HepG2 (cell line): Measurements from ENCODE around the gene CAPZB. TPM values are rescaled to one million over a fixed set of nuclear protein-coding genes. Genes with fewer than 3 reads are reported as not detected.

Experiments used
- ATAC-seq: fragments of 200-7000 bp; cut with Tn5 transposase; 3 replicates; pipeline ENCODE4 v1.9.1; 2020; ENCODE audit warnings: mild to moderate bottlenecking, moderate library complexity
- BruUV-seq: library from RNA; stranded (reverse); fragments of 400-500 nt; replicated peaks from 2 replicates; lab custom pipeline; 2021; lab: Mats Ljungman, UMichigan
- CTCF ChIA-PET: fragments of 300-600 bp; formaldehyde crosslinking; extraction: SDS; loops from one replicate; lab custom pipeline; 2021; ENCODE audit warnings: low total read pairs, inconsistent platforms, low intra/inter-chr PET ratio; lab: Yijun Ruan, JAX
- POLR2A ChIA-PET: fragments of 350-600 bp; sonication (Branson Sonifier 250); formaldehyde crosslinking; loops from one replicate; lab custom pipeline; 2020; ENCODE audit warnings: antibody characterized with exemption, inconsistent platforms; lab: Yijun Ruan, JAX
- DNase-seq: peaks from one replicate; pipeline ENCODE4 v3.0.0-alpha.2; 2015; ENCODE audit warnings: low spot score
- FAIRE-seq: peaks from 3 replicates; lab custom pipeline; 2011; peaks lifted over from hg19 to GRCh38; lab: Jason Lieb, UNC
- H2AFZ ChIP-seq: one replicate; pipeline ENCODE4 v1.6.1; 2011; ENCODE audit warnings: low read length, inconsistent platforms
- H3K27ac ChIP-seq: fragments of 300-600 bp; 3 replicates; pipeline ENCODE4 v1.8.0; 2011; ENCODE audit warnings: mixed run types, mild to moderate bottlenecking, mixed read lengths, low read length, inconsistent platforms; ENCODE audit not compliant: insufficient read depth; ENCODE audit errors: extremely low read length
- H3K27me3 ChIP-seq, 2 experiments: fragments of 200-600 bp in 1 of 2; 2 replicates in 1 of 2; 3 replicates in 1 of 2; pipeline versions ENCODE4 v1.6.0 to v1.8.0; 2011; ENCODE audit warnings: low read length in 2 of 2, mild to moderate bottlenecking in 2 of 2, moderate library complexity in 2 of 2, inconsistent platforms in 1 of 2; ENCODE audit not compliant: insufficient read depth in 2 of 2, control insufficient read depth in 1 of 2
- H3K36me3 ChIP-seq, 2 experiments: fragments of 200-600 bp in 1 of 2; replicated peaks in 1 of 2; 2 replicates in 1 of 2; 3 replicates in 1 of 2; pipeline versions ENCODE4 v1.5.1 to v1.8.0; 2011; ENCODE audit warnings: low read length in 2 of 2, inconsistent platforms in 1 of 2; ENCODE audit not compliant: insufficient read depth in 2 of 2, control insufficient read depth in 1 of 2
- H3K4me1 ChIP-seq: 2 replicates; pipeline ENCODE4 v1.5.1; 2012; ENCODE audit warnings: low read length, inconsistent platforms; ENCODE audit not compliant: insufficient read depth
- H3K4me2 ChIP-seq: 2 replicates; pipeline ENCODE4 v1.6.0; 2011; ENCODE audit warnings: low read depth, low read length, inconsistent platforms
- H3K4me3 ChIP-seq, 3 experiments: fragments of 200-600 bp in 1 of 3; sonication (generic), shearing (Covaris generic) in 1 of 3; replicated peaks in 1 of 3; 2 replicates each; pipeline ENCODE4 v1.5.1; 2011 to 2016; ENCODE audit warnings: low read length in 3 of 3, inconsistent platforms in 2 of 3, low read depth in 2 of 3, mild to moderate bottlenecking in 2 of 3, control low read depth in 1 of 3, mixed read lengths in 1 of 3; ENCODE audit not compliant: insufficient read depth in 1 of 3
- H3K79me2 ChIP-seq: one replicate; pipeline ENCODE4 v1.6.1; 2011; ENCODE audit warnings: low read length, inconsistent platforms; ENCODE audit not compliant: insufficient read depth
- H3K9ac ChIP-seq: 2 replicates; pipeline ENCODE4 v1.6.0; 2011; ENCODE audit warnings: mild to moderate bottlenecking, low read depth, low read length, inconsistent platforms; ENCODE audit not compliant: insufficient read depth
- H3K9me3 ChIP-seq: 2 replicates; pipeline ENCODE4 v1.5.1; 2012; ENCODE audit warnings: mild to moderate bottlenecking, low read length
- H4K20me1 ChIP-seq: 2 replicates; pipeline ENCODE4 v1.6.0; 2011; ENCODE audit warnings: inconsistent platforms, mild to moderate bottlenecking, low read length, moderate library complexity; ENCODE audit not compliant: insufficient read depth
- CENPX ChIP-seq: sonication (generic); formaldehyde crosslinking; IDR thresholded peaks from 2 replicates; pipeline ENCODE4 v1.9.0; 2021; ENCODE audit warnings: mild to moderate bottlenecking, missing genetic modification reagents, moderate library complexity
- IKZF1 ChIP-seq: fragments of 450-650 bp; IDR thresholded peaks from 2 replicates; pipeline ENCODE4 v1.7.1; 2016
- KMT2A ChIP-seq: sonication (generic); formaldehyde crosslinking; IDR thresholded peaks from 2 replicates; pipeline ENCODE4 v1.4.0; 2020; ENCODE audit warnings: missing genetic modification reagents
- NBN ChIP-seq: fragments of 450-650 bp; conservative IDR thresholded peaks from 2 replicates; pipeline ENCODE4 v1.6.1; 2017
- NR1H2 ChIP-seq: sonication (generic); formaldehyde crosslinking; IDR thresholded peaks from 2 replicates; pipeline ENCODE4 v1.8.1; 2022; ENCODE audit warnings: low read depth, missing genetic modification reagents, borderline replicate concordance
- RFX5 ChIP-seq: IDR thresholded peaks from 2 replicates; pipeline ENCODE4 v1.6.1; 2011; ENCODE audit warnings: low read depth, low read length, improper control_type of control experiment
- SOX13 ChIP-seq, 3 experiments: fragments of 450-650 bp in 1 of 3; sonication (generic) in 1 of 3; formaldehyde crosslinking in 1 of 3; IDR thresholded peaks in 2 of 3; conservative IDR thresholded peaks in 1 of 3; 2 replicates each; pipeline versions ENCODE4 v1.5.0 to v1.6.1; 2016 to 2020; ENCODE audit warnings: antibody characterized with exemption in 1 of 3, mild to moderate bottlenecking in 1 of 3, missing compliant biosample characterization in 1 of 3, missing genetic modification reagents in 1 of 3, moderate library complexity in 1 of 3
- TBX2 ChIP-seq: sonication (generic); formaldehyde crosslinking; IDR thresholded peaks from 2 replicates; pipeline ENCODE4 v1.5.0; 2020; ENCODE audit warnings: missing genetic modification reagents, mild to moderate bottlenecking, borderline replicate concordance
- ZBTB26 ChIP-seq: IDR thresholded peaks from 2 replicates; pipeline ENCODE4 v1.6.1; 2016; ENCODE audit warnings: missing compliant biosample characterization, missing genetic modification reagents, borderline replicate concordance
- ZBTB8A ChIP-seq: sonication (generic); formaldehyde crosslinking; IDR thresholded peaks from 2 replicates; pipeline ENCODE4 v1.4.0; 2020; ENCODE audit warnings: mild to moderate bottlenecking, low read depth, missing genetic modification reagents, borderline replicate concordance
- ZNF160 ChIP-seq: sonication (generic); formaldehyde crosslinking; IDR thresholded peaks from 2 replicates; pipeline ENCODE4 v1.8.0; 2022; ENCODE audit warnings: mild to moderate bottlenecking, inconsistent platforms, missing genetic modification reagents
- ZNF333 ChIP-seq: sonication (generic); formaldehyde crosslinking; IDR thresholded peaks from 2 replicates; pipeline ENCODE4 v1.4.0; 2020; ENCODE audit warnings: mild to moderate bottlenecking, missing genetic modification reagents, borderline replicate concordance
- ZNF34 ChIP-seq: sonication (generic); formaldehyde crosslinking; IDR thresholded peaks from 2 replicates; pipeline ENCODE4 v1.4.0; 2020; ENCODE audit warnings: mild to moderate bottlenecking, missing genetic modification reagents, borderline replicate concordance
- ZNF44 ChIP-seq: sonication (generic); formaldehyde crosslinking; IDR thresholded peaks from 2 replicates; pipeline ENCODE4 v1.5.1; 2020; ENCODE audit warnings: mild to moderate bottlenecking, missing genetic modification reagents
- ZNF451 ChIP-seq: sonication (generic); formaldehyde crosslinking; IDR thresholded peaks from 2 replicates; pipeline ENCODE4 v1.5.0; 2020; ENCODE audit warnings: mild to moderate bottlenecking, missing genetic modification reagents
- ZNF777 ChIP-seq: sonication (generic); formaldehyde crosslinking; IDR thresholded peaks from 2 replicates; pipeline ENCODE4 v1.4.0; 2020; ENCODE audit warnings: missing genetic modification reagents
- ZNF816 ChIP-seq: sonication (generic); formaldehyde crosslinking; IDR thresholded peaks from 2 replicates; pipeline ENCODE4 v1.8.0; 2022; ENCODE audit warnings: missing genetic modification reagents, mild to moderate bottlenecking, borderline replicate concordance
- WGBS: methylation state at CpG from one replicate; pipeline ENCODE4 v1.1.6; 2017; ENCODE audit warnings: low lambda C conversion rate; 5-methylcytosine and 5-hydroxymethylcytosine counted together
- in situ Hi-C: cut with HindIII; loops from 2 replicates; pipeline ENCODE4 v1.10.0; 2017; ENCODE audit warnings: low pct_unique_long_range_greater_than_20kb; ENCODE audit not compliant: extremely low pct_ligation_motif_present
- intact Hi-C: fragments of 100-400 bp; cut with micrococcal nuclease; formaldehyde crosslinking; loops from one replicate; pipeline ENCODE4 v1.10.0; 2022; ENCODE audit not compliant: unreplicated experiment
- polyA plus RNA-seq, 8 experiments: library from polyadenylated mRNA; depleted of rRNA in 3 of 8; stranded (reverse) in 7 of 8; unstranded in 1 of 8; fragments of >200 nt; fragmentation: Illumina TruSeq in 4 of 8; extraction: Trizol in 4 of 8; gene quantifications; 2 replicates each; pipeline versions ENCODE4 v1.2.1 to v1.2.3, GENCODE V29; 2011 to 2016; ENCODE audit warnings: low read depth in 4 of 8, missing spikeins in 1 of 8, mixed read lengths in 1 of 8; ENCODE audit not compliant: insufficient read depth in 1 of 8
- total RNA-seq, 5 experiments: library from RNA; depleted of rRNA; stranded (reverse); fragments of >200 nt; fragmentation: Illumina TruSeq; extraction: Trizol; gene quantifications; 2 replicates each; pipeline ENCODE4 v1.2.3, GENCODE V29; 2016; ENCODE audit warnings: low read depth in 1 of 5
- TF ChIP-seq, protein P1 (sequence below): sonication (generic); formaldehyde crosslinking; IDR thresholded peaks from 2 replicates; pipeline ENCODE4 v1.4.0; 2020; ENCODE audit warnings: mild to moderate bottlenecking, missing genetic modification reagents

CAPZB gene
- total and polyA plus RNA-seq, 2 of the 13 experiments (the other 11 are each of a cell fraction or from before 2014, with no cell fraction given), result 58.9 to 76.9 TPM

DNA sequence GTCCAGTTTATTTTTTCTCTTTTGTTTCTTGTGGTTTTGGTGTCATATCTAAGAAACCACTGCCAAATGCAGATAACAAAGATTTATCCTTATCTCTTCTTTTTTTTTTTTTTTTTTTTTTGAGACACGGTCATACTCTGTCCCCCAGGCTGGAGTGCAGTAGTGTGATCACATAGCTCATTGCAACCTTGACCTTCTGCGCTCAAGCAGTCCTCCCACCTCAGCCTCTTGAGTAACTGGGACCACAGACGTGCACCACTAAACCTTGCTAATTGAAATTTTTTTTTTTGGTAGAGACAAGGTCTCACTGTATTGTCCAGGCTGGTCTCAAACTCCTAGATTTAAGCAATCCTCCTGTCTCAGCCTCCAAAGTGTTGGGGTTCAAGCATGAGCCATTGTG is 164.3 kb downstream of the CAPZB start:
- Histone ChIP-seq H3K36me3 (peaks cover 15 to 52% of the 10 kb centered on the region in 2 experiments), H2AFZ (no peak overlapping the region), H3K4me3 (no peak overlapping the region), H3K9me3 (no peaks in the 10 kb centered on the region), H3K79me2 (no peaks in the 10 kb centered on the region), H4K20me1 (no peaks in the 10 kb centered on the region), H3K27me3 (no peaks in the 10 kb centered on the region), H3K9ac (no peak overlapping the region), H3K27ac (no peak overlapping the region), H3K4me2 (no peak overlapping the region), H3K4me1 (peaks cover 2% of the 10 kb centered on the region; the same call in 1 of the 2 replicates)
- DNase-seq, result no peak
- BruUV-seq, result no TSS peak
- WGBS, result 89% methylated on average over 3 of the region's 3 CpGs
- in situ Hi-C loops, result no loop called here
- no peak for FAIRE-seq
- ChIA-PET CTCF (no interaction called here), POLR2A (no interaction called here)
- no peak for ATAC-seq
- intact Hi-C loops, result no loop called here
- TF ChIP-seq CENPX (CRISPR knock-in tag) (no peak), ZNF777 (CRISPR knock-in tag) (no peak), ZNF160 (CRISPR knock-in tag) (no peak), IKZF1 (no peak), ZBTB8A (CRISPR knock-in tag) (no peak), RFX5 (no peak), ZNF333 (no peak), ZNF34 (CRISPR knock-in tag) (no peak), SOX13 (IDR thresholded peaks at IDR 0.05) (no peak), SOX13 (CRISPR knock-in tag; conservative IDR thresholded peaks at IDR 0.05 in 1 of 2, IDR thresholded peaks at IDR 0.05 in 1 of 2) (no peak), NR1H2 (no peak), ZNF816 (CRISPR knock-in tag) (no peak), KMT2A (CRISPR knock-in tag) (no peak), NBN (no peak), ZNF451 (CRISPR knock-in tag) (no peak), ZBTB26 (CRISPR knock-in tag) (no peak), ZNF44 (CRISPR knock-in tag) (no peak), TBX2 (CRISPR knock-in tag) (no peak)
- TF ChIP-seq, protein P1, sequence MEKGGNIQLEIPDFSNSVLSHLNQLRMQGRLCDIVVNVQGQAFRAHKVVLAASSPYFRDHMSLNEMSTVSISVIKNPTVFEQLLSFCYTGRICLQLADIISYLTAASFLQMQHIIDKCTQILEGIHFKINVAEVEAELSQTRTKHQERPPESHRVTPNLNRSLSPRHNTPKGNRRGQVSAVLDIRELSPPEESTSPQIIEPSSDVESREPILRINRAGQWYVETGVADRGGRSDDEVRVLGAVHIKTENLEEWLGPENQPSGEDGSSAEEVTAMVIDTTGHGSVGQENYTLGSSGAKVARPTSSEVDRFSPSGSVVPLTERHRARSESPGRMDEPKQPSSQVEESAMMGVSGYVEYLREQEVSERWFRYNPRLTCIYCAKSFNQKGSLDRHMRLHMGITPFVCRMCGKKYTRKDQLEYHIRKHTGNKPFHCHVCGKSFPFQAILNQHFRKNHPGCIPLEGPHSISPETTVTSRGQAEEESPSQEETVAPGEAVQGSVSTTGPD (CRISPR knock-in tag), result no peak
- TF ChIP-seq, all 625 proteins: peak for 0
